ENCODE measurements around the gene CCDC170. TPM values are rescaled to one million over a fixed set of nuclear protein-coding genes. Genes with fewer than 3 reads are reported as not detected.
A peak's percentile ranks its signal among the peaks of the same experiment; 100 is the strongest.
"Not testable (repeated sequence)": the region's sequence is repeated elsewhere in the genome, so short reads cannot be mapped to it uniquely, and the experiment has no call there.

Gene CCDC170
- total RNA-seq, result 1 to 10 TPM in 1 of 2 donors, under 1 TPM in 1; 0.67 to 1.7 TPM
- long read RNA-seq, partial matches to known transcripts, result 5 of 5 reads
- long read RNA-seq, other reads (novel, unspliced or antisense), result 0 of 5 reads

- ATAC-seq (peak; percentile 37), DNase-seq (peak in 1 of 2 donors; percentile 35)
- intact Hi-C loops (cut with DNase I, micrococcal nuclease), result no loop called here
Observed at GRCh38 chr6:151493804-151494234, at the start of gene CCDC170. Gene CCDC170 (plus strand): TSS chr6:151494017. CDS start chr6:151494129, 112 bp downstream.

DNA sequence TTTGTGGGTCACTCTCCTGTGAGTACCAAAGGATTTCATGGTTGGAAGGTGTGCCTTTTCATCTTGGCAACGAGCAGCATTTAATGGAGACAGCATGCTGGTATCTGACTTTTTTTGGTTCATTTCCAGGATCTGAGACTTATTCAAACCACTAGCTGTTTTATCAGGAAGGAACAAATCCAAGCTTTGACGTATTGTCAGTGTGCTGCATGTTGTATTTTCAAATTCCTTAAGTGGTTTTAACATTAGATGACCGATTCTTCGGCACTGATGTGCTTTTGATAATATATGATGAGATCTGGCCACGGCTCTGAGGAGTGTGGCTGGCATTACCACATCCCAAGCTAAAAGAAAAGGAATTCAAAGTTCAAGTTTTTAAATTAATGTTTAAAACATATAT lies 48.3 kb upstream of the CCDC170 start:
- intact Hi-C loops (cut with DNase I, micrococcal nuclease), result no loop called here
- ATAC-seq, result no peak
- no peak for DNase-seq

- no peak for ATAC-seq
- DNase-seq, result no peak
- intact Hi-C loops (cut with DNase I, micrococcal nuclease), result no loop called here
Observed at GRCh38 chr6:151447237-151447636, 46.6 kb upstream of the CCDC170 start.

DNA sequence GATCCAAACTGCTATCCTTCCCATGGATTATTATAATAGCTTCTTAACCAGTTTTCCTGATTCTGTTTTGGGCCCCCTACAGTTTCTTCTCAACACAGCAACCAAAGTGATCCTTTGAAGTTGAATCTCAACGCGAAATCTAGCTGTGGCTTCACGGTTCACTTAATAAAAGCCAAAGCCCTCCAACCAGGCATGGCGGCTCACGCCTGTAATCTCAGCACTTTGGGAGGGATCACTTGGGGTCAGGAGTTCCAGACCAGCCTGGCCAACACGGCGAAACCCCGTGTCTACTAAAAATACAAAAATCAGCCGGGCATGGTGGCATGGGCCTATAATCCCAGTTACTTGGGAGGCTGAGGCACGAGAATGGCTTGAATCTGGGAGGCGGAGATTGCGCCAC lies 45.2 kb upstream of the CCDC170 start:
- intact Hi-C loops (cut with DNase I, micrococcal nuclease), result no loop called here

GRCh38 chr6:151450928-151451327 lies 42.9 kb upstream of the CCDC170 start:
- intact Hi-C loops (cut with DNase I, micrococcal nuclease); DNase-seq; ATAC-seq: not testable (repeated sequence)

More for the DNA sequence above, 45.2 kb upstream of the CCDC170 start:
- ATAC-seq, result no peak
- DNase-seq, result no peak

DNA sequence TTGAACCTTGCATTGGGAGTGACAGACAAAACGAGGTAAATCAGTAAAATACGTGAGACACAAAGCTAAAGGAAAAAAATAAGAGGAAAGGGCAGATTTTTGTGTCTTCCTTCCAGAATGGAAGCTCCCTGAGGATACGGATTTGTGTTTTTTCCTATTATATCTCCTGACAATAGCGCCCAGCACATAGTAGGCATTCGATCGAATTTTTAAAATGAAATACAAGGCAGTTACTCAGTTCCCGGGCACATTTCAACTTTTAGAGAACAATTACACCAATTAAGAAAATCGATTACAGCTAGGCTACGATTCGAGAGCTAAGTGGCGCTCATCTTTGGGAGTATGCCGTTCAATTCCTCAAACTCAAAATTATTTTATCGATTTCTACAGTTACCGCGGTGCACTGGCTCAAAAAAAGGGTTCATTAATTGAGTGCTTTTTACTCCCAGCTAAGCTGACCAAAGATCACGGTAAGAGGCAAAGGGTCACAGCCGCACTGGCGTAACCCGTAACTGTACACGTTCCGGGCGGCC lies 42.3 kb upstream of the CCDC170 start:
- DNase-seq (no peak), ATAC-seq (no peak)
- intact Hi-C loops (cut with DNase I, micrococcal nuclease), result no loop called here

GRCh38 chr6:151451950-151452749 lies 41.7 kb upstream of the CCDC170 start, which contains the start of gene RMND1:
Gene RMND1 (minus strand): TSS chr6:151452126. CDS start chr6:151445811, 6,315 bp downstream.
- intact Hi-C loops (cut with DNase I, micrococcal nuclease), result no loop called here

DNA sequence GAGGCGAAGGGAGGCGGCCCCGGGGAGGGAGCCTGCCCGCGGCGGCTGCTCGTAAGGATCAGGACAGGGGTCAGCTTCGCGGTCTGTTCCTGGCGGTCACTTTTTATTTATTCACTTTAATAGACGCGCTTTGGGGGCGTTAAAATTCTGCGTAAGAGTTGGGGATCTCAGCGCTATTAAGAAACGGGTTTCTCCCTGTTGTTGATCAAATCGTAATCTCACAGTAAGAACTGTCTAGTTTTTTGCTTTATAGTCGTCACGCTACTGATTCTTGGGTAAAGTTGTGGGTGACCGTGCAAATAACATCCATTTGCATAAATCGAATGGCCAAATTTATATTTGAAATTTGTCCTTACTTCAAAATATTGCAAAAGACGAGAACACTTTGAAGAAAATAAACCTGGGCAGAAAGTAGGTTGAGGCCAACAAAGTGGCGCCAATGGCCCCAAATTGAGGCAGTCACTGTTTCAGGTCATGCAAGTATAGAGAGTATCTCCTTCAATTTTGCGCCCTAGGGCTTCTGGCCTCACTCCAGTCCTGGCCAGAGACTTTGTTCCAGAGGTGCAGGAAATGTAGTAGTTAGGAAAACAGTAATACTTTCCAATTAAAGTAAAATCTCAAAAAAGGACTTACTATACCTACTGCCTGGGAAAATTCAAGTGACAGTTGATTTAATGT lies 40.9 kb upstream of the CCDC170 start:
- ATAC-seq (peak; percentile 42), DNase-seq (peak; percentile 38 to 40)
- intact Hi-C loops (cut with DNase I, micrococcal nuclease), result no loop called here

More at GRCh38 chr6:151451950-151452749, 41.7 kb upstream of the CCDC170 start, which contains the start of gene RMND1:
- ATAC-seq (peak; percentile 95), DNase-seq (peak; percentile 100)

GRCh38 chr6:151455751-151456398 lies 37.9 kb upstream of the CCDC170 start:
- not testable (repeated sequence) for ATAC-seq

DNA sequence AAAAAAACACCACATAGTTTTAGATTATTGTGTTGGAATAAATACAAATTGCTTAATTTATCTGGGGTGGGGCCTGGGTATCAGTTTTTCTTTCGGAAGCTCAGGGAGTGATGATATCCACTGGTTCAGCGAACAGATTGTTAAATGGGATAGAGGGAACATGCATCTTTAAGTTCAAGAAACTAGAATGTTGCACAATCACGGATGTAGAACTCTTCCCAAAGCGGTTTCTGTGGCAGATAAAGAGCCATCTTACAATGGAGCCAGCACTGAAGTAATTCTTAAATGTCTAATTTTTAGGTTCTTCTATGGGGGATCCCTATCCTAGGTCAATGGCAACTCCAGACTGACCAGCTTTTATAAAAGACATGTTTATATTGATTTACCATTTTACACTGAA lies 32.1 kb upstream of the CCDC170 start:
- ATAC-seq (no peak), DNase-seq (no peak)
- intact Hi-C loops (cut with DNase I, micrococcal nuclease), result no loop called here

More at GRCh38 chr6:151455751-151456398, 37.9 kb upstream of the CCDC170 start:
- intact Hi-C loops (cut with DNase I, micrococcal nuclease); DNase-seq: not testable (repeated sequence)

DNA sequence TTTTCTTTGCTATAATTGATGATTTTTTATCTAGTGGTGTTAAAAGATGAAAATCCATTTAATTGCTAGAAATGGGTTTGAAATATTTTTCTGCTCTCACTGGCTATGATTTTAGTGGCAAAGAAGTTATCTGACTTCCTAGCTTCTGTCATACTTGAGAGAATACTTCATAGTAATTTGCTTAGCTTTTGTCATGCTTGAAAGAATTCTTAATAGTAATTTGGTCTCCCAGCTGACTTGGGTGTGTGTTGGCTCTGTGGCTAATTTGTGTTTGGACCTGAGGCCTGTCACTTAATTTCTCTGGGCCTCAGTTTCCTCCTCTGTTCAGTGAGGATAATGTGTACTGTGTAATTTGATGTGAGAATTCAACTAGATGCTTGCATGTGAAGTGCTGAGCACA lies 29.1 kb upstream of the CCDC170 start:
- no peak for DNase-seq

DNA sequence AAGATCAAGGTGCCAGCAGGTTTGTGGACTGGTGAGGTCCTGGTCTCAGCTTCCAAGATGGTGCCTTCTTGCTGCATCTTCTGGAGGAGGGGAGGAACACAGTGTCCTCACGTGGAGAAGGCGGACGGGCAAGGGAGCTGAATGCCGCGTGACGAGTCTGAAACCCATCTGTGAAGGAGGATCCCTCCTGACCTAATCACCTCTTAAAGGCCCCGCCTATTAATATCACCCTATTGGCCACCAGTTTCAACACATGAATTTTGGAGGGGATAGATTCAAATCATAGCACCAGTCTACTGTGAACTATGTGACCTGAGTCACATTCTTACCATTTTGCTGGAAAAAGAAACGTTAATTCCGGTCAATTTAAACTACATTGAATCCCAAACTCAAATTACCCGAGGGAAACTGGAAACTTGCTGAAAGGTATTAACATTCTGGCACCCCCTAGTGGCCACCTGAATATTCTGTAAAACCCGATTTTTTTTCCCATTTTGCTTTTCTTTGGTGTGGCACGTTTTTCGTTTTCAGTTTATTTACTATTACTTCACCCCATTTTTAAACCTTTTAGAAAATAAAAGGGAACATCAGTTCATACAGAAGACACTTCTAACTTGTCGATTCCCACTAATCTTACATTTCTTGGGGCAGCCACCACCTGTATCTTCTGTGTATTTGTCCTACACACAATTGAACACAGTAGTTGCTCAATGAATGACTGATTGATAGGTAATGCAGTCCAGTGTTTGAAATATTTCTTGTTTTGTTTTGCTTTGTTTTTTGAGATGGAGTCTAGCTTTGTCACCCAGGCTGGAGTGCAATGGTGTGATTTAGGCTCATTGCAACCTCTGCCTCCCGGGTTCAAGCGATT lies 17.9 kb upstream of the CCDC170 start:
- intact Hi-C loops (cut with DNase I, micrococcal nuclease), result no loop called here
- ATAC-seq (no peak), DNase-seq (peak in 1 of 2 donors; percentile 58)

More for the DNA sequence above, 29.1 kb upstream of the CCDC170 start:
- ATAC-seq, result no peak
- intact Hi-C loops (cut with DNase I, micrococcal nuclease), result no loop called here

DNA sequence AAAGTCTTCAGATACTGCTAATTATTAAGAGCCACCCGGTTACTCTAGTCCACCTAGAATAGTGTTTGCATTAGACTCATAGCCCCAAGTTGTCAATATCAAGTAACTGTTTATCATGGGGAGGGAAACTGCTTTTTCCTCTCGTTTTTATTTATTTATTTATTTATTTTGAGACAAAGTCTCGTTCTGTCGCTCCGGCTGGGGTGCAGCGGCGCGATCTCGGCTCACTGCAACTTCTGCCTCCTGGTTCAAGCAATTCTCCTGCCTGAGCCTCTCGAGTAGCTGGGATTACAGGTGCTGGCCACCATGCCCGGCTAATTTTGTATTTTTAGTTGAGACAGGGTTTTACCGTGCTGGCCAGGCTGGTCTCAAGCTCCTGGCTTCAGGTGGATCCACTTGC lies 16.1 kb upstream of the CCDC170 start:
- ATAC-seq, result no peak
- intact Hi-C loops (cut with DNase I, micrococcal nuclease), result no loop called here
- DNase-seq, result no peak

- intact Hi-C loops (cut with DNase I, micrococcal nuclease), result no loop called here
- ATAC-seq, result no peak
- DNase-seq, result no peak
Observed at GRCh38 chr6:151478670-151479069, 15.1 kb upstream of the CCDC170 start.

DNA sequence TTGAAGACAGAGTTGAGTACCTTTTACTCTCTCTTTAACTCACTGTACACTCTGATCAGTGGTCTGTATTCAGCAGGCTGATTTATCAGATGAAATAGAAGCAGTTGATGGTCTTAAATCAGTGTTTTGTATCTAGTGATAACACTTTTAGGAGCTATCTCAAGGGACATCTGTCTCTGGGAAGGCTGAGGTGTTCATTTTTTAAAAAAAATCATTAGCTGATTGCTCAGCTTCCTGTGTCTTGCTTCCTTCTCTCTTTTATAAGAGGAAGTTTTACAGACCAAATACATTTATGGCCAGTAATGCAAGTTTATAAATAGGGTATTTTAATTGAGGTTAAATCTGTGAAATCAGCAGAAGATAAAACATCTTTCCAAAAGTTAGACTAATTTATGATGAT lies 12.0 kb upstream of the CCDC170 start:
- ATAC-seq, result no peak
- no peak for DNase-seq
- intact Hi-C loops (cut with DNase I, micrococcal nuclease), result no loop called here

DNA sequence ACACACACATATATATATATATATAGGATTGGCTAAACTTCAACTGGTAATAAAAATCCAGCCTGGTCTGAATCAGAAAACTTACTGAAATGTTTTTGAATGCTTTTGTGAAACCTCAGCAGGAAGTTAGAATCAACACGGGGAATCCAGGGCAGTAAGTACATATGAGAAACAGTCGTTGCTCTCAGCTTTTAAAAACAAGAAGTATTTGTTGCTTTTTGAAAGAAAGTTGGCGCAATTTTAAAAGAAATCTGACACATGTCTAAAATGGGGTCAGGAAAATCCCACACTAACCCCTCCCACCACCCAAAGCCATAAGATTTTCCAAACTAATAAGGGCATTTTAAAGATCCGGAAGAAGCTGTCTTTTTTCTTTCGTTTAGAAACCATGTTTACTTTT lies 11.5 kb upstream of the CCDC170 start:
- no peak for ATAC-seq
- intact Hi-C loops (cut with DNase I, micrococcal nuclease), result no loop called here
- DNase-seq, result no peak

DNA sequence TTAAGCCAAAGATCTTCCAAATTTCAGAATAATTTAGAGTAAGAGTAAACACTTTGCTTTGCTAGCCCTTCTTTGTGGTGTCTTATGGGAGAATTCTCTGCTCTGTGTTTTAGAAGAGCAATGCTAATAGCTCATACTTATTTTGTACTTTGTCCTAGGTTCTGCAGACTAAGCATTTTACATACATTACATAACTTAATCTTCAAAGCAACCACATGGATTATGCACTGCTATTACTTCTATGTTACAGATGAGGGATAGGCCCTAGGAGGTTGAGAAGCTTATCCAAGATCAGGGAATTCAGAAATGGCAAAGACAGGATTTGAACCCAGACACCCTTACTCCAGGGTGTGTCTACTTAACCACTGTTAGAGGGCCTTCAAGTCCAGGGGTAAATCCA lies 9.8 kb upstream of the CCDC170 start:
- DNase-seq (no peak), ATAC-seq (no peak)
- intact Hi-C loops (cut with DNase I, micrococcal nuclease), result no loop called here

DNA sequence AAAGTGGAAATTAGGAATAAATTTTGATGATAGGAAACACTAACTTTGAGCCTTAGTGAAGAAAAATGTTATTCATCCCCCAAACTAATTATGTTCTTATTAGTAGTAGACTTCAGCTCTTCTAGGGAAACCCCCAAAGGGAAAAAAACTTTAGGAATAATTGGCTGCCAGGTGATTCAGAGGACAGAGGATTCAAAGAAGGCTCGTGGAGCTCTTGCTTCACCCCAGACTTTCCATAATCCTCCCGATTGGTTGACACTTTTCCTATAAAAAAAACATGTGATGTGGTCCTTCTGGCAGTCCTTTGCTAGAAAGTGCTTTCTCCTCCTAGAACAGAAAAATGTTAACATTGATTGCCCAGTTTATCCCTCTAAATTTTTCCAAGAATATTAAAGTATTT lies 5.6 kb upstream of the CCDC170 start:
- intact Hi-C loops (cut with DNase I, micrococcal nuclease), result no loop called here
- no peak for DNase-seq
- ATAC-seq, result no peak

Measured in left colon (tissue), 2 donors.